GM12891 (cell line): ENCODE measurements around the gene FPR1.

Experiments used
- PAX5 ChIP-seq: IDR thresholded peaks from 2 replicates; pipeline ENCODE4 v1.6.1; 2011; ENCODE audit warnings: low read length, moderate library complexity, mild to moderate bottlenecking; ENCODE audit not compliant: insufficient read depth, severe bottlenecking
- POLR2A ChIP-seq: IDR thresholded peaks from 2 replicates; pipeline ENCODE4 v1.6.1; 2011; ENCODE audit warnings: low read depth, low read length, control low read depth
- POLR2AphosphoS5 ChIP-seq: IDR thresholded peaks from 2 replicates; pipeline ENCODE4 v1.6.1; 2011; ENCODE audit warnings: low read depth, low read length, control low read depth
- SPI1 ChIP-seq: IDR thresholded peaks from 2 replicates; pipeline ENCODE4 v1.6.1; 2011; ENCODE audit warnings: low read depth, low read length, control low read depth
- TAF1 ChIP-seq: IDR thresholded peaks from 2 replicates; pipeline ENCODE4 v1.6.1; 2011; ENCODE audit warnings: low read depth, low read length, control low read depth

- TF ChIP-seq POLR2A (no peak), PAX5 (no peak), SPI1 (no peak), POLR2AphosphoS5 (no peak), TAF1 (no peak)
These were observed 41.3 kb upstream of the FPR1 start for GRCh38 chr19:51792932-51793331.
